K562 (cell line): ENCODE measurements around the gene ZP3.
"Not testable (repeated sequence)": the region's sequence is repeated elsewhere in the genome, so short reads cannot be mapped to it uniquely, and the experiment has no call there.

Experiments
- CTCF ChIP-seq, 3 experiments: IDR thresholded peaks in 2 of 3; conservative IDR thresholded peaks in 1 of 3; 2 replicates each; pipeline ENCODE4 v1.5.1; 2011 to 2012; ENCODE audit warnings: low read length in 3 of 3, mild to moderate bottlenecking in 3 of 3, control low read depth in 2 of 3, improper control_type of control experiment in 1 of 3, inconsistent platforms in 1 of 3, low read depth in 1 of 3, mixed read lengths in 1 of 3, moderate library complexity in 1 of 3; ENCODE audit not compliant: insufficient read depth in 2 of 3
- E2F4 ChIP-seq: sonication (generic); formaldehyde crosslinking; IDR thresholded peaks from 2 replicates; pipeline ENCODE4 v1.8.0; 2022; ENCODE audit warnings: mild to moderate bottlenecking, low read depth, missing genetic modification reagents
- ETS1 ChIP-seq: conservative IDR thresholded peaks from 2 replicates; pipeline ENCODE4 v1.6.1; 2011; ENCODE audit warnings: low read depth, mild to moderate bottlenecking, low read length; ENCODE audit not compliant: control insufficient read depth
- EZH2 ChIP-seq: IDR thresholded peaks from 2 replicates; pipeline ENCODE4 v1.6.1; 2012; ENCODE audit warnings: low read depth, mild to moderate bottlenecking, inconsistent platforms, low read length, borderline replicate concordance
- MXD1 ChIP-seq: fragments of 250-450 bp; sonication (Bioruptor Pico); IDR thresholded peaks from 2 replicates; pipeline ENCODE4 v1.8.0; 2021; ENCODE audit warnings: borderline replicate concordance, mild to moderate bottlenecking, moderate library complexity; ENCODE audit not compliant: poor library complexity, severe bottlenecking
- PML ChIP-seq: IDR thresholded peaks from 2 replicates; pipeline ENCODE4 v1.6.1; 2012; ENCODE audit warnings: low read length, inconsistent platforms
- REST ChIP-seq, 2 experiments: fragments of 450-650 bp; formaldehyde crosslinking in 1 of 2; IDR thresholded peaks; 2 replicates each; pipeline versions ENCODE4 v1.4.0 to v1.6.1; 2014 to 2020; ENCODE audit warnings: mild to moderate bottlenecking in 2 of 2, borderline replicate concordance in 1 of 2, low read depth in 1 of 2
- TAF1 ChIP-seq: IDR thresholded peaks from 2 replicates; pipeline ENCODE4 v1.6.1; 2011; ENCODE audit warnings: mild to moderate bottlenecking, low read length, moderate library complexity; ENCODE audit not compliant: insufficient read depth, control insufficient read depth, severe bottlenecking; ENCODE audit errors: extremely low read depth
- ZNF280A ChIP-seq: fragments of 450-650 bp; IDR thresholded peaks from 2 replicates; pipeline ENCODE4 v1.6.1; 2018; ENCODE audit warnings: mild to moderate bottlenecking, low read depth; ENCODE audit not compliant: partially characterized antibody
- ZNF57 ChIP-seq: fragments of 450-650 bp; formaldehyde crosslinking; IDR thresholded peaks from 2 replicates; pipeline ENCODE4 v1.4.0; 2020; ENCODE audit warnings: mild to moderate bottlenecking, moderate library complexity

GRCh38 chr7:76462271-76462882 lies 37.6 kb downstream of the ZP3 start:
- not testable (repeated sequence) for TF ChIP-seq PML; ZNF57 (CRISPR knock-in tag); EZH2; MXD1; CTCF (IDR thresholded peaks at IDR 0.05 in 2 of 3, conservative IDR thresholded peaks at IDR 0.05 in 1 of 3; ENCODE audit: insufficient read depth in 2 of 3, low read depth in 1 of 3, low read length in 3 of 3); REST (IDR thresholded peaks at IDR 0.05; ENCODE audit: borderline replicate concordance); REST (CRISPR knock-in tag; IDR thresholded peaks at IDR 0.05; ENCODE audit: low read depth); ZNF280A; TAF1; E2F4 (CRISPR knock-in tag); ETS1
